T-helper 2 cell (primary cell): ENCODE data around the gene PCDH9.

Experiments used
- DNase-seq, 5 experiments: peaks; one replicate each; pipeline versions ENCODE4 v3.0.0 to v3.0.0-alpha.2; 2012 to 2022

Gene PCDH9

DNA sequence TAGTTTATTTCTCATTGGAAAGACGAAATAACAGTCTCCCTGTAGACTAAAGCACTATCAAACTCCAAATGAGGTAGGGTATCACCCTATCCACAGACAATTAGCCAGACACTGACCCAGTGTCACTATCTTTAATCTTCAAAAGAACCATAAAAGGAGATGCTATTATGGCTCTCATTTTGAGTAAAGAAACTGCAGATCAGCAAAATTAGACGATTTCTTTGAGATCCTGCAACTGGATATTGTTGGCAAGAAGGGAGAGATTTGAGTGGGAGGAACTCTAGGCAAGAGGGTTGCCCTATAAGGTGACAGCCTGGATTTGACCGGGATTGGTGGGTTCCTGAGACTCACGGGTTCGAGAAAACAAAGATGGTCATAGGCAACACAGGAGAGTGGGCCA, 71.2 kb downstream of the PCDH9 start:
- no peak for DNase-seq

- DNase-seq, result no peak
Measured at GRCh38 chr13:67156723-67157060, 73.4 kb downstream of the PCDH9 start.

DNA sequence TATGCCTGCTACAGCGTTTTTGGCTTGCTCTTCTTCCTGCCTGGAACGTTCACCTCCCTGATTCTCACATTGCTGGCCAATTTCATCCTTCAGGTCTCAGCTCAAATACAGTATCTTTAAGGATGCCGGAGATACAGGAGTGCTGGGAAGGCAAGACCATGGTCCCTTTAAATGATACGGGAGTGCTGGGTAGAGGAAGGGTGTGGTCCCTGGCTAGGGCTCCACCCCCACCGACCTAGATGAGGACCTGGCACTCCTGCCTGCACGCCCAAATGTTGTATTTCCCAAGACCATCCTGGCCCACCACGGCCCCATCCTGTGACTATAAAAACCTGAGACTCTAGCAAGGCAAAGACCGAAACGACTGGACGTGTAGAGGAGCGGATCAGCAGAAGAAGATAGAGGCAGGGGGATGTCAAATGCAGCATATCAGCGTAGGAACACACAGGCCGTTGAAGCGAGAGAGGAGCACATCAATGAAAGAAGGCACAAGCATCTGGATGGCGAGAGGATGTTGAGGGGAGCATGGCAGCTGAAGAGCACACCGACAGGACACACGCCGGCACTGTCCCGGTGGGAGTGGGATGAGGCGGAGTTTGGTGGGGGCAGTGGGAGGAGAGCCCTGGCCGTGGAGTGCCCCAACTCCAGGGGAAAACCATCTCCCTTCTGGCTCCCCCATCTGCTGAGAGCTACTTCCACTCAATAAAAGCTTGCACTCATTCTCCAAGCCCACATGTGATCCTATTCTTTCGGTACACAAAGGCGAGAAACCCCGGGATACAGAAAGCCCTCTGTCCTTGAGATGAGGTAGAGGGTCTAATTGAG, 74.0 kb downstream of the PCDH9 start:
- no peak for DNase-seq

DNA sequence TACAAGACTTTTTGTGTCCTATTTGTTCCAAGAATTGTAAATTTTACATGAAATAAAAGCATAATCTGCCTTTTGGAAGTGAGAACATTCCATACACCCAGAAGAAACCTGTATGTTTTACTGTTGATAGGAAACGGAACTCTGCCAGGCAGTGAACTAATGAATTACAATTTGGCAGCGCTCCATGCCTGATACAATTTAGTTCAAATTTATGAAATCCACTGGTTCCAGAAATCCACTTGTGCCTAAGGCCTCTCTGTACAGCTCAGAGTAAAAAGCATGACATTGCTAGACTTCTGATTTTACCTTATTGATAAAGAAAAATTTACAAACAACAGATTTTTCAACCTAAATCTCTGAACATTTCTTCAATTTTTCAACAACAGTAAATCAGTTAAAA, 78.1 kb downstream of the PCDH9 start:
- no peak for DNase-seq

- DNase-seq, result no peak
Measured at GRCh38 chr13:67151652-67152051, 78.5 kb downstream of the PCDH9 start.

DNA sequence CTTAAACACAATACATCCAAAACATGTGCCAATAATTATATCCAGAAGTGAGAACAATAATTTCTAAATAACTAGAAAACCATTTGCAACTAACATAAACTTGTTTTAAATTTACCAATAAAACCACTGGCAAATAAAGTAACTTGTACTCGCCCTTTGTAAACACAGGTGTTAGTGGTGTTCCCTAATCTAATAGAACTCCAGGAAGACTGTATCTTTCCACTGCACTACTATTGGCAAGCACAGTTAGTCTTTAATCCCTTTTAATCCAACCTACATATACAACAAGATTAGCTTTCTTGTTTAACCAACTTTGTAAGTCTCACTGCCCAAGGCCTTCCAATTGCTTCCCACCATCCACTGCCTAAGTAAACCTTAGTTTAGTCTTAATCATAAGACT, 79.5 kb downstream of the PCDH9 start:
- DNase-seq, result no peak

DNA sequence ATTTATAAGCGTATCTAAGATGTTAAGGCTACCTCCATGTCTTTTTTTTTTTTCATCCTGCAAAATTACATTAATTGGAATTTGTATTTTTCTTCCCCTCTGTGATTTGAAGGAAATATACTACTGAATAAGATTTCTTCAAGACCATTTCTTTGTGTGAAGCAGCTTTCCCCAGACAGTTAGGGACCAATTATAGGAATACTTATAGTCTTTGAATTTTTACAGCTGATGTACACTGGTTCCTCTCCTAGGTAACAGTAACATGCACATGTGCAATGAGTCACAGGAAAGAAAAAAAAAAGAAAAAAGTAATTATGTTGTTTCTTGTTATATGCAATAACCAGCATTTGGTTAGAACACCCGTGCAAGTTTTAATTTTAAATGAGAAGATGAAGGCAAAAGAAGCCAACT, 82.0 kb downstream of the PCDH9 start:
- DNase-seq, result no peak

DNA sequence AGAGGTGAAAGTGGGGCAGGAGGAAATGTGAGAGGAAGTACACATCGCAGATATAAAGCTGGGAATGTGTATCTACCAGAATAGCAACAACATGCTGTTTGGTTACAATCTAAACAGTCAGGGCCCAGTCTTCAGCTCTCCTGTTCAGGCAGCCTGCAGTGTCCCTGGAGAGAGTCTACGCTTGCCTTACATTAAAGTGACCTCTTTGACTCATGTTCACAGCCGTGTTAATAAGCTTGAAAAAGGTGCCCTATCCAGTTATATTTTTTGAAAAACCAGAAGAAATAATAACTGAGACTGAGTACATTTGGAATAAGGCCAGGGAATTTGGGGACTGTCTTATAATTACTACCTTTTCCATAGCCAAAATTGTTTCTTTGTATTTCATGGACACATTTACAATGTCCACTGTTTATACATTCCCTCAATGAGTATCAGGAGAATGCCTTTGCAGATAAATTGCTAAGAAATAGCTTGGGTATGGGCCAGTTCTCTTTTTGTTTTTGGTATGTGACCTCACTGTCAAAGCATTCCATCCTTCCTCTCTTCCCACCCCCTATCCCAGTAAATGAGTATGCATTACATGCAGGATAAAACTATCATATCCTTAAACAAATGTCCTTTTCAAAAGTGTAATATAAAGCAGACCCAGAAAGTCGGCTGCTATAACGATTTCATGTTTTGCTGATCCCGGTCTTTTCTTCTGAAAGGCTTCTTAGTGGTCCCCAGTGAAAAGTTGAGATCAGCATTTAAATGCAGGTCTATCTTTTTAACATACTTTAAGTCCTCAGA, 82.6 kb downstream of the PCDH9 start:
- no peak for DNase-seq

- DNase-seq, result no peak
Measured at GRCh38 chr13:67146523-67147130, 83.5 kb downstream of the PCDH9 start.

- no peak for DNase-seq
Measured at GRCh38 chr13:67145950-67146349, 84.2 kb downstream of the PCDH9 start.

DNA sequence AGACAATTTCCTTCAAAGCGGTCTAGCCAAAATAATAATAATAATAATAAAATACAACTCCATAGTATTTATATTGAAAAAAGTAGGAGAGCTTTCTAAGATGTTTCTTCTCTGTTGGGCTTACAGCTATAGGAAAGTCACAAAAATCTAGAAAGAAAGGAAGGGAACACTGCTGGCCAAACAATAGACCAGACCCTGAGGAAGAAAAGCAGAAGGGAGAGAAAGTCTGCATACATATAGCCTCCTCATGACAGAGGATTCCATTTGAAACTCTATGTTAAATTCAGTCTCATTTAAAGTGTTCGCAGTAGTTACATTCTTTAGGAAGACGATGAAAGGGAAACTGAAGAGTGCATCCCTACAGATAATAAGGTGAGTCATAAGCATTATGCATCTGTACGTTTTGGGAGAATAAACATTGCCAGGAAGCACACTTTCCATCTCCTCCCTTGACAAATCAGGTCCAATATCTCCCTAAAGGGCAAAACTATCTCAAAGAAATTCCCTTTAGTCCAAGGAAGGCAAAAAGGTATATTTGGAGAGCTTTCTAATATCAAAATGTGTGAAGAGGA, 86.5 kb downstream of the PCDH9 start:
- DNase-seq, result no peak

GRCh38 chr13:67140006-67140405, 90.1 kb downstream of the PCDH9 start:
- DNase-seq, result no peak

GRCh38 chr13:67139551-67139950, 90.6 kb downstream of the PCDH9 start:
- no peak for DNase-seq

DNA sequence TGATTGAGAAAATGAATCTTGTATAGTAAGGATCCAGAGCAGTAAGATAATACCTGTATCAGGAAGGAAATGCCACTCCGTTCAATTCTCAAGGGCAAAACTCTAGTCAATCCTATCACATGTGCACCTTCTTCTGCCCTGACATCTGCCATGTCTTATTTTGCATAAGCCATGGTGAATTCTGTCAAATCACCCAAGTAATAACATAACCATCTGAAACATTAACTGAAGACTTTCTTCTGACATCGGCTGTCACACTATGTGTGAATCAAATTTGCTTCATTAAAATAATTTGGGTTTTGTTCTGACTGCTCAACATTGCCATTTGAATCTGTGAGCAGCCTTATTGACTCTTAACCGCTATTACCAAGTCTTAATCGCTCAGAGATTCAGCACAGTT, 91.2 kb downstream of the PCDH9 start:
- no peak for DNase-seq

DNA sequence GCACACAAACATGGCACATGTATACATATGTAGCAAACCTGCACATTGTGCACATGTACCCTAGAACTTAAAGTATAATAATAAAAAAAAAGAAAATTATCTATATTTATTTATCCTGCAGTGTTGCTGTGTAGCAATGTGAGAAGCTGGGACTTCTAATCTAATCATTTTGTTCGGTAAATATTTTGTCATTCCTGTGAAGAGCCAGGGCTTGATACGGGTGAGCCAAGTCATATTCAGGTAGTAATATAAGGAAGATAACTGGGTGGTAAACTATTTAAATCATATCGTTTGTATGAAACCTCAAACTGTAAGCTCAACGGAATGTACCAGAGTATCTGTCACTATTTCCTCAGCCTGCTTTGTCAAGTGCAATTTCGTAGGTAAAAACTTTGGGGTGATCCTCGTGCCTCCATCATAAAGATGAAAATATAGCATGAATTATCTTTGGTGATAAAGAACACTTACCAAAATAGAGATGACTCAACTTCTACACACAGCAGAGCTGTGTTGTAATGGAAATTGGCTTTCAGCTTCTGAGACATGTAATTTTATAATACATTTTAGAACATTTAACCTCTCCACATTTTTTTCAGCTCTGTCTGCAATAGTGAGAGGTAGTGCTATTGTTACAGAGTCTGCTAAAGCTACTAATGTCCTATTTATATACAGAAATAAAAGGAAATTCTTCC, 92.9 kb downstream of the PCDH9 start:
- no peak for DNase-seq

DNA sequence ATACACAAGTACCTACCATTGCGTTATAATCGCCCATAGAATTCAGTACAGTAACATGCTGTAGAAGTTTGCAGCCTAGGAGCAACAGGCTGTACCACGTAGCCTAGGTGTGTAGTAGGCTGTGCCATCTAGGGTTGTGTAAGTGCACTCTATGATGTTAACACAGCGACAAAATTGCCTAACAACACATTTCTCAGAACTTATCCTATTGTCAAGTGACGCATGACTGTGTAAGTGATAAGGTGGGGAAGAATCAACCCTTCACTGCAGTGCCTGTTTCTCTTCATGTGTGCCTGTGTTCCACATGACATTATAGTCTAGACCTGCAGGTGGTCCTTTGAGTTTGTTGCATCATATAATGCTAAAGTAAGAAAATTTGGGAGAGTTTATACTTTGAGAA, 94.0 kb downstream of the PCDH9 start:
- DNase-seq, result no peak

DNA sequence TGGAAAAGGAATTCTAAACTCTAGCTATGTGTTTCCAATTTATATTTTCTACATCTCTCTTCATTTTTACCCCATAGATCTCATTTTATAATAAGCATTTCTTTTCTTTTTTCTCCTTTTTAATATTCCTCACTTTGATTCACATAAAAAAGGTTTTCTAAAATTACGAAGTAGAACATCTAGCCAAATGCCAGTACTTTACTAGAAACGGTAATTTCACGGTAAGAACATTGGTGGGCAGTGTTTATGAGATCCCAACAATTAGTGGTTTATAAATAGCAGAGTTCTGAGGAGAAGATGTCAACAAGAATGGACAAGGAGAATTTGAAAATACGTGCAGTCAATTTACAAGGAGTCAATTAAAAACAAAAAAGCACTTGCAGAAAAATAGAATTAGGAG, 94.8 kb downstream of the PCDH9 start:
- DNase-seq, result no peak

DNA sequence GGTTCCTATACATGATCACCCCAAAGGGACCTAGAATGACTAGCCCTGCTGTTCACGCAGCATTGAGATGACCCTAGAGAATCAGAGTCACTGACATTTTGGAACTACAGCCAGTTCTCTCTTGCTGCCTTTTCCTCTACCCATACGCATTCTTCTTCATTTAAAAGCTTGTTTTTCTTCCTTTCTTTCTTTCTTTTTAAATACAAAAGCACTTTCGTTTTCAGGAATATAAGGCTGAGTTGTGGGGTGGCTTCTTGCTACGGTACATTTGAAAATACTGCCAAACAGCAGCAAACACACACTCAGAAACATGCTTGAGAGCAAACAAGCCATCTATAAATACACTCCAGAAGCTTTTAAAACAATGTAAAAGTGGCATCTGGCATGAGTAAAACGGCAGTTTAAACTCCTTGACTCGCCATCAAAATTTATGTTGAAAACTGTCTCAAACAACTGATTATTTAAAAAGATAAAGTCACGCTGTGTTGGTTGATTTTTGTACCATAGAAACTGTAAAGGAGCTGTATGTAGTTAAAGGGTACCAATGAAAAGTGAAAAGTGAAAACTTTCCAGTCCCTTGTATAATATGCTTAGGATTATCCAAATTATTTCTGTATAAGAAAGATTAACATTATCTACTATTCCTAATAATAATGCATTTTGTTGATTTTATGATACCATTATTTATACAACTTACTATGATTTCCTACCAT, 95.6 kb downstream of the PCDH9 start:
- no peak for DNase-seq

DNA sequence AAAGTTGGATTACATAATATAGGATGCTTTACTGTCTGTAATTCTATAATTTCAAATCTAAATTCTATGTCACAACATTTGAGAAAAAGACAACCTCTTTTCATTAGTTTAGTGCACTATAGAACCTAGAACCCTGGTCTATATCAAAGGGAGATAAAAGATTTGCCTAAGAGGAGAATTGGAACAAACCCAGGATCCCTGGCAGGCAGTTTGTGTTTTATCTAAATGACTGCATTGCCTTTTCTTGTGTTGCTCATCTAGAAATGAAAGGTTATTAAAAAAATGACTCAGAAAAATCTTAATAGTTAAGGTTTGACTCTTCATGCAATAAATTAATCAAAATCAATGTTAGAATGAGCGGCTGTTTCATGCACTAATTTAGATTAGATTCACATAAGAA, 96.7 kb downstream of the PCDH9 start:
- no peak for DNase-seq

DNA sequence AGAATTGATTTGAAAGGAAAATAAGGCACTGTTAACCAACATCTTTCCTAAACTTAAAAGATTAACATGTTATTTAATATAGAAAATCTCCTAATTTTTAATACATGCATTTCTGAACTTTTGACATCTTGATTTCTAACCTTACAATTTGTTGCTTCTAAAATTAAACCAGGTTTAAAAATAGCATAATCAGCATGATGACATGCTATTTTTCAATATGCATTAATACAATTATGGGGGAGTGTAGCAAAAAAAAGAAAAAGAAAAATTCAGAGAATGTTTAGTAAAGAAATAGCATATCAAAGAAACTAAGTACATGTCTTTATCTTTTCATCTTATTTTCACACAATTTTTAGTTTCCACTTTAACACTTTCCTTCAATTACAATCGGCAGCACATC, 98.7 kb downstream of the PCDH9 start:
- no peak for DNase-seq

DNA sequence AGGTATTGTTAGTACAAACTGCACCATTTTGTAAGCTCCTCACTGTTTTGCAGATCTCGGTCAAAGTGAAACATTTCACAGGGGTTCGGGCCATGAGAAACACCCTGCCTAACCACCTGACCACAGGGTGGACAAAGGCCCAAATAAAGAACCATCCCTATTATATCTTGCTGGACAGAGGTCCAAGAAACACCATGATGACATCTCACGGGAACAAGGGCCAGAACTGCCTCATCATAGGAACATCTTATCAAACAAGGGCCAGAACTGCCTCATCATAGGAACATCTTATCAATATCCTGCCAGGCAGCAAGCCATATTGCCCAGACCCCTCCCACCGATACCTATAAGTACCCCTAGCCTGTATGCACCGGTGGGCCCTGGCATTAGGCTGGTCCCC, 99.7 kb downstream of the PCDH9 start:
- DNase-seq, result no peak

- DNase-seq, result no peak
Measured at GRCh38 chr13:67128136-67128535, 102.0 kb downstream of the PCDH9 start.
